ENCODE data around the gene HOXA7.

The HOXA7 gene

DNA sequence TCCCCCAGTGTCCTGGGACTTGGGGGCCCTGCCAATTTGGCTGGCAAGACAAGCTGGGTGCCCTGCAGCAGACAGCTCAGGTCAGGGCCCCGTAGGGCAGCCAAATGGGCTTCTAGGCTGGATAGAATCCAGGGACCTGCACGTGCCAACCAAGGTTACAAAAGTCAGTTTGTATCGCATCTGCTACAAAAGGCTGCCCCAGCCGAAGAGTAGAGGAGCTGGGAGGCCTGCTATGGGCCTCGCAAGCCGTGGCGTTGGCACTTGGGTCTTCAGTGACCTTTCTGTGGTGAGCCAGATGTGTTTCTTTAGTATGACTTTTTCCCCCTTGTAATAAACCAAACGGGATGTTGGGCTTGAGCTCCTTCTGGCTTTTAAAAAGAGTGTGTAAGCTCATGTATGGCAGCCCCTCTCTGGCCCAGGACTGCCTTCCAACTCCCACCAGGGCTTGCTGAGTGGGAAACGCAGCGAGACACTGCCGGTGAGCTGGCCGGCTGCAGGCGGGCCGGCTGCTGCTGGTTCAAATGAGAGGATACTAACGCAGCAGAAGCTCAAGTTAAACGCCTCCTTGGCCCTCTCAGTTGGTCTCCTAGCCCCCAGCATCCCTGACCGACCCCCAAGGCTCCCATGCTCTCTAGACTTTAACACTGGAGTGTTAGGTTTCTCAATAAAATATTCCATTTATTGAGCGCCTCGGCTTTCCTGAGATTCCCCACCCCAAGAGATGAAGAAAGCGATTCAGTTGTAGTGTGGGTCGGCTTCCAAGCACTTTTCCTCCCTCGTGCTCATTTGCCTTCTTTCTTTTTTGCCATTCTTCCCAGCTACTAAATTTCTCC lies 20.7 kb upstream of the HOXA7 start:
- H3K9ac ChIP-seq (ENCODE audit: low read length): no peak overlapping the region
- H3K27ac ChIP-seq (ENCODE audit: low read length): no peak overlapping the region
- H3K9me3 ChIP-seq (ENCODE audit: control insufficient read depth, low read depth, low read length): no peaks in the 10 kb centered on the region
- no peaks in the 10 kb centered on the region for H3K36me3 ChIP-seq (ENCODE audit: control insufficient read depth, low read depth, low read length)
- no peak overlapping the region for H3K4me3 ChIP-seq (ENCODE audit: low read length)
- H3K4me1 ChIP-seq (ENCODE audit: control insufficient read depth, low read depth, low read length): no peaks in the 10 kb centered on the region
- H3K27me3 ChIP-seq (ENCODE audit: control insufficient read depth, insufficient read depth, low read length): peaks cover 100% of the 10 kb centered on the region

DNA sequence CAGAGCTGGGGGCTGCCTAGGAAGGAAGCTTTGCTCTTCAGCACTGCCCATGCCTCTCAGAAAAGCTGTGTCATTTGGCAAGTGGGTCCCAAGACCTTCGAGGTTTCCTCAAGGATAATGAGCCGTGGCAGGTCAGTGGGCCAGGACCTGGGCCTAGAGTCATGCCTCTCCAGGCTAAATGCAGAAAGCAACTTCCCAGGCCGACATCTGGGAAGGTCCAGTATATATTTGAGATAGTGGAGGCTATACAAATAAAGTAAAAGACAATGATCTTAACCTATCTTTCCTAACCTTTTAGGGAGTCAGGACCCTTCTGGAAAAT lies 20.0 kb upstream of the HOXA7 start:
- H3K9me3 ChIP-seq (ENCODE audit: control insufficient read depth, low read depth, low read length): no peaks in the 10 kb centered on the region
- H3K9ac ChIP-seq (ENCODE audit: low read length): no peak overlapping the region
- H3K27me3 ChIP-seq (ENCODE audit: control insufficient read depth, insufficient read depth, low read length): peaks cover 100% of the 10 kb centered on the region
- H3K27ac ChIP-seq (ENCODE audit: low read length): no peak overlapping the region
- H3K4me3 ChIP-seq (ENCODE audit: low read length): no peak overlapping the region
- H3K4me1 ChIP-seq (ENCODE audit: control insufficient read depth, low read depth, low read length): no peaks in the 10 kb centered on the region
- H3K36me3 ChIP-seq (ENCODE audit: control insufficient read depth, low read depth, low read length): no peaks in the 10 kb centered on the region

DNA sequence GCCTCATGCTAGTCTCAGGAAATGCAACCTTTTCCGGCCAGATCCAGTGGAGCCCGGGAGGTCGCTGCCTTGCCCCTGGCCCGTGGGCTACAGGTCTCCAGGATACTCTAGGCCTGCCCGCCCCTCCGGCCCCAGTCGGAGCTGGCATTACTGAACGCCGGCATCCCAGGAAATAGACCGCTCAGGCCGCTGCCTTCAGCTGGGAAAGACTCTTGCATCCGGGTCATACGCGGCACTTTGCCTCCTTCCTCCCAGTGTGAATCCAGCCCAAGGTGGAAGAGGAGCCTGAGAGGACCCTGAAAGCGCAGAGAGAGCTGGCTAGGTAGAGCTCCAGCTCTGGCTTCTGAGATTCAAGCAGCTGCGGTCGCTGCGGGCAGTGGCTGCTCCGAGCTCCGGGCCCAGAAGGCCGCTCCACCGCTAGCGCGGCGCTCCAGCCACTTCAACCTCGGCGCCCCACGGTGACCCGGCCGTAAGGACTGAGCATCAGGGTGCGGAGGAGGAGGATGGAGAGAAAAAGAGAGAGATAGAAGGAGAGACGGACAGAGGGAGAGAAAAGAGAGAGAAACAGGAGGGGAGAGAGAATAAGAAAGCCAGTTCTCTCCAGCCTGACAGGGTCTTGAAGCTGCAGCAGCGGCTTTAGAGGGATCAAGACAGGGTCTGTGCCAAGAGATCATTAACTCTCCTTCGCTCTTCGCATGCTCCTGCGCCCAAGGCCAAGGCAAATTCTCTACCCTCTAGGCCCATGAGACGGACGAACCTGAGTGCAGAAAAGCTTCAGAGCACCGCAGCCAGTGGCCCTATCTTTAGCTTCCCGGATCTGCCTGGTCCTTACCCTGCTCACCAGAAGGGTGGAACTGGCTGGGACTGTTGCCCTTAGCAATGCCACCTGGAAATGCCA lies 19.4 kb upstream of the HOXA7 start:
- H3K4me1 ChIP-seq (ENCODE audit: control insufficient read depth, low read depth, low read length): no peaks in the 10 kb centered on the region
- H3K9ac ChIP-seq (ENCODE audit: low read length): no peak overlapping the region
- no peaks in the 10 kb centered on the region for H3K9me3 ChIP-seq (ENCODE audit: control insufficient read depth, low read depth, low read length)
- H3K27ac ChIP-seq (ENCODE audit: low read length): no peak overlapping the region
- H3K4me3 ChIP-seq (ENCODE audit: low read length): no peak overlapping the region
- peaks cover 100% of the 10 kb centered on the region for H3K27me3 ChIP-seq (ENCODE audit: control insufficient read depth, insufficient read depth, low read length)
- H3K36me3 ChIP-seq (ENCODE audit: control insufficient read depth, low read depth, low read length): no peaks in the 10 kb centered on the region

DNA sequence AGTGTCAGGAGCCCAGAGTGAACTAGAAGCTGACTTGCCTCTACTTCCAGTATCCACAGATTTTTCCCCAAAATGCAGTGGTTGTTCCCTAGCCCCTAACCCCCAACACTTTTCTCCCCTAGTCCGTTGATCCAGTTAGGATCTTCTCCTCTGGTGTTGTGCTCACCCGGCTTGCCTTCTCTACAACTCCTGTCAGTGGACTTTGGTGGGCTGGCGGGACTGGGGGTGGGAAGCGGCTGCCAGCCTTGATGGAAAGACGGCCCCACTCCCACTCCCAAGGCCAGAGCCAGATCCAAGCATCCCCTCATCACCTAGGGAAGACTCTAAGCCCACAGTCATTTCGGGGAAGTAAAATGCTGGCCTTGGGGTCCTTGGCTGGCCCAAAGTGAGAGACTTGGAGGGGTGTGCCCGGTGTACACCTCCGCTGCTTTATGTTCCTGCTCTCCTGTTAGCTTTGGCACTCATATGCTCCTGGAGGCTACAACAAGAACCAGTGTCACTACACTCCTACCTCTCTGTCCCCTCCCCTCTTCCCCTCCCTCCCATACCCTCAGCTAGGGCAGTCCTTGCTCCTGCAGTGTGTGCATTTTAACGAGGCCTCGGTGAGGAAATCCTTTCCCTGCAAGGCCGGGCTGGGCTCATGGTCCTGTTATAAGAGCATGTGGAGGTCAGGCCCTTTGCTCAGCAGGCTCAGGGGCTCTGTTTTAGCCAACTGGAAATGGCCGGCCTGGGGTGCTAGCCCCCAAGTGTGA lies 18.6 kb upstream of the HOXA7 start:
- Histone ChIP-seq H3K9ac (ENCODE audit: low read length) (no peak overlapping the region), H3K27me3 (ENCODE audit: control insufficient read depth, insufficient read depth, low read length) (peaks cover 100% of the 10 kb centered on the region), H3K4me3 (ENCODE audit: low read length) (no peak overlapping the region), H3K36me3 (ENCODE audit: control insufficient read depth, low read depth, low read length) (no peaks in the 10 kb centered on the region), H3K9me3 (ENCODE audit: control insufficient read depth, low read depth, low read length) (no peaks in the 10 kb centered on the region), H3K4me1 (ENCODE audit: control insufficient read depth, low read depth, low read length) (no peaks in the 10 kb centered on the region), H3K27ac (ENCODE audit: low read length) (no peak overlapping the region)

DNA sequence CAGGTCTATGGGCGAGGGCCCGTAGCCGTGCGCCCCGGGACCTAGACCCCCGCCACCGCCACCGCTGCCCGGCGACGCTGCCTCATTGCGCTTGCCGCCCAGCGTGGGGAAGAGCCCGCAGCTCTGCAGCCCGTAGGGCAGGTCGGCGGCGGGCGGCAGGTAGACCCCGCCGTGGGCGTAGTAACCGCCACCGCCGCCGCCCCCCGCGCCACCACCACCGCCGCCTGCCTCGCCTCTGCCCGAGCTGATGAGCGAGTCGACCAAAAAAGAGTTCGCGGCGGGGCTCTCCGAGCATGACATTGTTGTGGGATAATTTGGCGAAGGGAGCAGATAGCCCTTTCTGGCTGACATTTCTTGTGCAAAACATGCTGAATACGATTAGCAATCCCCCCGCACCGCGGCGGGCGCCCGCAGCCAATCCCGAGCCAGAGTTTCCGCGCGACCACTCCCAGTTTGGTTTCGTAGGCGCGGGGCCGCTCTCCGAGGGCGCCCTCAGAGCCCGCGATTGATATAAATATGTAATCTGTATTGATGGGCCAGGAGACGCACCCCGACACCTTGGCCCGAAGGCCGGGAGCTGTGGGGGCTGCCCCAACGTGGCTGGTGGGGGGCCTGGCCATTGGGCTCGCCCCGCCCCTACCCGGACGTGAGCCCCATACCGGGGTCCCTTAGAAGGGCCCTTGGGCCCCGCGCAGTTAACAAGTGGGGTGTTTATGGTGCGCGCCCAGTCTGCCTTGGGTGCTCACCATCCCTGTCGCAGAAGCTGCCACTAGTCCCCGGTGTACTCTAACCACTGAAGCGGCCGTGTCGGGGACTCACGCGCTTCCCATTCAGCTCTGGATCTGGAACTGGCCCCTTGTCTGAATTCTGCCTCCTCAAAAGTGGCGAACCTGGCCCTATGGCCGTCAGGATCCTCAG lies 17.7 kb upstream of the HOXA7 start, which contains the start of gene HOXA10:
HOXA10 (minus strand) TSS at position 365 of the 918 bp plus-strand sequence; CDS start at position 351, 14 bp downstream.
- Histone ChIP-seq H3K36me3 (ENCODE audit: control insufficient read depth, low read depth, low read length) (no peaks in the 10 kb centered on the region), H3K27me3 (ENCODE audit: control insufficient read depth, insufficient read depth, low read length) (peaks cover 100% of the 10 kb centered on the region), H3K9ac (ENCODE audit: low read length) (no peak within 1 kb of the TSS), H3K27ac (ENCODE audit: low read length) (no peak within 1 kb of the TSS), H3K4me1 (ENCODE audit: control insufficient read depth, low read depth, low read length) (no peaks in the 10 kb centered on the region), H3K9me3 (ENCODE audit: control insufficient read depth, low read depth, low read length) (no peaks in the 10 kb centered on the region), H3K4me3 (ENCODE audit: low read length) (no peak within 1 kb of the TSS)

DNA sequence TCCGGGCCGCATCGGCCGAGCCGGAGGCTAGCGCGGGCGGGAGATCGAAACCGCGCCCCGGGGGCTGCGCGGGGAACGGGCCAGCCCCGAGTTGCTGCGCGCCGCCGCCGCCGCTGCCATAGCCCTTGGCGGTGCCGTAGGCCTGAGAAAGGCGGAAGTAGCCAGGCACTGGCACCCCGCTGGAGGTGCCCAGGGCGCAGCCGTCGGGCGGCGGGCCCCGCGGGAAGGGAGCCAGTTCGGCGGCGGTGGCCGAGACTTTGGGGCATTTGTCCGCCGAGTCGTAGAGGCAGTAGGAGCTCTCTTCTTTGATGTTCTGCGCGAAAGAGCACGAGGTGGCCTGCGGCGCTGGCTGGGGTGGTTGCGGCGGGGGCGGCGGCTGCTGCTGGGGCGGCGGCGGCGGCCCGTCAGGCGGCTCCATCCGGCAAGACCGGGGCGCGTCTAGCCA lies 17.1 kb upstream of the HOXA7 start:
- no peaks in the 10 kb centered on the region for H3K4me1 ChIP-seq (ENCODE audit: control insufficient read depth, low read depth, low read length)
- no peaks in the 10 kb centered on the region for H3K9me3 ChIP-seq (ENCODE audit: control insufficient read depth, low read depth, low read length)
- H3K27ac ChIP-seq (ENCODE audit: low read length): no peak overlapping the region
- H3K36me3 ChIP-seq (ENCODE audit: control insufficient read depth, low read depth, low read length): no peaks in the 10 kb centered on the region
- no peak overlapping the region for H3K4me3 ChIP-seq (ENCODE audit: low read length)
- H3K9ac ChIP-seq (ENCODE audit: low read length): no peak overlapping the region
- peaks cover 100% of the 10 kb centered on the region for H3K27me3 ChIP-seq (ENCODE audit: control insufficient read depth, insufficient read depth, low read length)

DNA sequence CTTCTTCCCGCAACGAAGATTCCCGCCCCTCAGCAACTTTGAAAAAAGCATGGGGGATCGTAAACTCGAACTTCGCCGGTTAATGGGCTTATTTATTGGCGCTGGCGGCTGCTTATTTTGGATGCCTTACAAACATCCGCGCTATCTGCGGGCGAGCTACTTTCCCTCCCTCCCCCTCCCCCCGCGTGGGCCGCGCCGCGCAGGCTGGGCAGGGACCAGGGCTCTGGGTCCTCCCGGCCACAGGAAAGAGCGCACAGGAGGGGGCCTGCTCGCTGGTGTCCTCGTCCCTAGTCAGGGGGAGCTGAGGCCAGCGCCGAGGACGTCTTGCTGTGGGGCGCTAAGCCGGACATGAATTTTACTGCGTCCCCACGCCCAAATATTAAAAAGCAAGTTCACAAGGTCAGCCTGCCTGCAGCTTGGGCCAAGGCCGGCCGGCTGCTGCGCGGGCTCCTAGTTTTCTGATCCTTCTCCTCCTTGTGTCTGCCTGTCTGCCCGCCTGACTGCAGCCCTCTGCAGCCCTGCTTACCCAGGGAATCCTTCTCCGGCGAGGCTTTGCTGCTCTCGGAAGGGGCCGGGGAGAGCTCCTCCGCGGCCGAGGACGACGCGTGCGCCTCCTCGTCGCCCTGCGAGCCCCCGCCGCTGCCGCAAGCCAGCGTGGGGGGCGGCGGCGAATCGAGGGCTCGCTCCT lies 16.5 kb upstream of the HOXA7 start:
- Histone ChIP-seq H3K4me3 (ENCODE audit: low read length) (no peak overlapping the region), H3K27ac (ENCODE audit: low read length) (no peak overlapping the region), H3K9ac (ENCODE audit: low read length) (no peak overlapping the region), H3K27me3 (ENCODE audit: control insufficient read depth, insufficient read depth, low read length) (peaks cover 100% of the 10 kb centered on the region), H3K4me1 (ENCODE audit: control insufficient read depth, low read depth, low read length) (no peaks in the 10 kb centered on the region), H3K9me3 (ENCODE audit: control insufficient read depth, low read depth, low read length) (no peaks in the 10 kb centered on the region), H3K36me3 (ENCODE audit: control insufficient read depth, low read depth, low read length) (no peaks in the 10 kb centered on the region)

DNA sequence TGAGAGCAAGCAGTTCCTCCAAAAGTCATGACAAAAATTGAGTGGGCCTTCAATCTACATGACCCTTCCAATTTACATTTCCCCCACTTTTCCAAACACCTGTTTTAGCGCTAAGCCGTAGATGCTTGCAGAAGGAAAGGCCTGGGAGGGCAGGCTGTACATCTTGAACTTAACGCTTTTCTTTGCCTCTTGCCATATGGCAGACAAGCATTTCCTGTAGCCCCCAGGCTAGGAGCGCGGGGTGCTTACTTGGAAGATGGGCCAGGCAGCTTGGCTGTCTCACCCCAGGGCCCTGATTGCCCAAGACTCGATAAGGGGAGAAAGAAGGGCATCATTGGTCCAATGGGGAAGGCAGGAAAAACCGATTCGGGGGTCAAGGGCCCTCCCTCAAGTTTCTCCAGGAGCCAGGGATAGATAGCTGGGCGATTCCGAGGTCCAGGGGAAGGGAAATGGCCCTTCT lies 15.9 kb upstream of the HOXA7 start:
- Histone ChIP-seq H3K9me3 (ENCODE audit: control insufficient read depth, low read depth, low read length) (no peaks in the 10 kb centered on the region), H3K4me1 (ENCODE audit: control insufficient read depth, low read depth, low read length) (no peaks in the 10 kb centered on the region), H3K9ac (ENCODE audit: low read length) (no peak overlapping the region), H3K27ac (ENCODE audit: low read length) (no peak overlapping the region), H3K4me3 (ENCODE audit: low read length) (no peak overlapping the region), H3K36me3 (ENCODE audit: control insufficient read depth, low read depth, low read length) (no peaks in the 10 kb centered on the region), H3K27me3 (ENCODE audit: control insufficient read depth, insufficient read depth, low read length) (peaks cover 100% of the 10 kb centered on the region)

DNA sequence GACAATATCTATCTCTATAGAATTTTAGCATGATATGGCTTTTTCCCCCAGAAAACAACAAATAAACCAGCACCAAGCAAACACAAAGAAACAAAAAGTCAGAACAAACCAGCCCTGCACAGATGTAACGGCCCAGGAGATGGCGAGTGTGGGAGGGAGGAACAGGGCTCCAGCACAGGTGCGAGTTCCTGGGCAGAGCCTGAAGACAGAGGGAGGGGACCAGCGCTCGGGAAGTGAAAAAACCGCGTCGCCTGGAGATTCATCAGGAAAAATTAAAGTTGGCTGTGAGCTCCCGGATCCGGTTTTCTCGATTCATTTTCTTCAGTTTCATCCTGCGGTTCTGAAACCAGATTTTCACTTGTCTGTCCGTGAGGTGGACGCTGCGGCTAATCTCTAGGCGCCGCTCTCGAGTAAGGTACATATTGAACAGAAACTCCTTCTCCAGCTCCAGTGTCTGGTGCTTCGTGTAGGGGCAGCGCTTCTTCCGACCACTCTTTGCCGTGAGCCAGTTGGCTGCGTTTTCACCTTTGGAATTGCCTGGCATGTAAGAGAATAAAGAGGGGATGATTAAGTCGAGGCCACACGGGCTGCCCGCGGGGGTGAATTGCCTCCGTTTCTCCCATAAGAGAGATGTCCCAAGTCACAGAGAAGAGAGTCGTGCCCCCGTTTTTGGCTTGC lies 15.3 kb upstream of the HOXA7 start:
- Histone ChIP-seq H3K9ac (ENCODE audit: low read length) (no peak overlapping the region), H3K36me3 (ENCODE audit: control insufficient read depth, low read depth, low read length) (no peaks in the 10 kb centered on the region), H3K9me3 (ENCODE audit: control insufficient read depth, low read depth, low read length) (no peaks in the 10 kb centered on the region), H3K4me3 (ENCODE audit: low read length) (no peak overlapping the region), H3K27me3 (ENCODE audit: control insufficient read depth, insufficient read depth, low read length) (peaks cover 100% of the 10 kb centered on the region), H3K4me1 (ENCODE audit: control insufficient read depth, low read depth, low read length) (no peaks in the 10 kb centered on the region), H3K27ac (ENCODE audit: low read length) (no peak overlapping the region)

DNA sequence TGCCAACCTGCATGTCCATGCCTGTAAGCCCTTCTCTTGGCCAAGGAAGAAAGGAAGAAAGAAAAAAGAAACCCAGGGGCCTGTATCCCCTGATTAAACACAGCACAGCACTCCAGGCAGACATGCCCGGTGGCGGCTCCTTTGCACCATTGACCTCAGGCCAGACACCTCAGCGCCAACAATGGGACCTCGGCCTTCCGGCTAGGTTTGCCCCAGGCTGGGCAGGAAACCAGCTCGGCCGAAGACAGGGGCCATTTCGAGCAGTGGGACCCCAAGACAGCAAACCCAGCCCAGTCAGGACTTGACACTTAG lies 14.8 kb upstream of the HOXA7 start:
- no peak overlapping the region for H3K4me3 ChIP-seq (ENCODE audit: low read length)
- no peak overlapping the region for H3K9ac ChIP-seq (ENCODE audit: low read length)
- peaks cover 2% of the 10 kb centered on the region for H3K9me3 ChIP-seq (ENCODE audit: control insufficient read depth, low read depth, low read length)
- peaks cover 100% of the 10 kb centered on the region for H3K27me3 ChIP-seq (ENCODE audit: control insufficient read depth, insufficient read depth, low read length)
- no peaks in the 10 kb centered on the region for H3K4me1 ChIP-seq (ENCODE audit: control insufficient read depth, low read depth, low read length)
- no peak overlapping the region for H3K27ac ChIP-seq (ENCODE audit: low read length)
- H3K36me3 ChIP-seq (ENCODE audit: control insufficient read depth, low read depth, low read length): no peaks in the 10 kb centered on the region
